Neural progenitor cell (in vitro differentiated cells): Measurements from ENCODE around the gene TLCD5. TPM values are rescaled to one million over a fixed set of nuclear protein-coding genes. Genes with fewer than 3 reads are reported as not detected.

Experiments
- DNase-seq: peaks from one replicate; pipeline ENCODE4 v3.0.0-alpha.2; 2016; ENCODE audit warnings: low spot score
- H2AFZ ChIP-seq: fragments of 200-600 bp; sonication (generic); replicated peaks from 2 replicates; pipeline ENCODE4 v1.6.1; 2016; ENCODE audit warnings: antibody characterized with exemption
- H3F3A ChIP-seq: fragments of 200-600 bp; sonication (generic); 2 replicates; pipeline ENCODE4 v1.6.1; 2016; ENCODE audit warnings: antibody characterized with exemption, low read depth
- H3K27ac ChIP-seq: fragments of 200-600 bp; sonication (generic); 2 replicates; pipeline ENCODE4 v1.5.1; 2016; ENCODE audit warnings: mild to moderate bottlenecking
- H3K27me3 ChIP-seq: fragments of 200-600 bp; sonication (generic); 2 replicates; pipeline ENCODE4 v1.6.1; 2016; ENCODE audit warnings: mild to moderate bottlenecking, moderate library complexity
- H3K36me3 ChIP-seq: fragments of 200-600 bp; sonication (generic); 2 replicates; pipeline ENCODE4 v1.5.1; 2016
- H3K4me1 ChIP-seq: fragments of 200-600 bp; sonication (generic); 2 replicates; pipeline ENCODE4 v1.6.1; 2016; ENCODE audit warnings: mixed run types
- H3K4me2 ChIP-seq: fragments of 200-600 bp; sonication (generic); 2 replicates; pipeline ENCODE4 v1.6.1; 2016
- H3K4me3 ChIP-seq: fragments of 200-600 bp; sonication (generic); 2 replicates; pipeline ENCODE4 v1.5.1; 2016
- H3K79me2 ChIP-seq: fragments of 200-600 bp; sonication (generic); 2 replicates; pipeline ENCODE4 v1.6.1; 2016; ENCODE audit warnings: low read depth
- H3K9ac ChIP-seq: fragments of 200-600 bp; sonication (generic); 2 replicates; pipeline ENCODE4 v1.6.1; 2016
- H3K9me3 ChIP-seq: fragments of 200-600 bp; sonication (generic); 2 replicates; pipeline ENCODE4 v1.5.1; 2016; ENCODE audit warnings: low read depth
- H4K20me1 ChIP-seq: fragments of 200-600 bp; sonication (generic); 2 replicates; pipeline ENCODE4 v1.6.1; 2016; ENCODE audit warnings: low read depth
- H3K27ac Mint-ChIP-seq: 3 replicates; pipeline ENCODE4 v1.8.0; 2021; ENCODE audit warnings: mixed read lengths
- H3K27me3 Mint-ChIP-seq: 2 replicates; pipeline ENCODE4 v1.8.0; 2022; ENCODE audit warnings: low read depth, mild to moderate bottlenecking, inconsistent platforms, moderate library complexity, mixed read lengths; ENCODE audit not compliant: insufficient read depth
- H3K36me3 Mint-ChIP-seq: 3 replicates; pipeline ENCODE4 v1.8.0; 2021; ENCODE audit warnings: mixed read lengths
- H3K4me1 Mint-ChIP-seq: 3 replicates; pipeline ENCODE4 v1.8.0; 2021; ENCODE audit warnings: mixed read lengths
- H3K4me3 Mint-ChIP-seq: 3 replicates; pipeline ENCODE4 v1.8.0; 2021; ENCODE audit warnings: mild to moderate bottlenecking, moderate library complexity, mixed read lengths
- H3K9me3 Mint-ChIP-seq: 3 replicates; pipeline ENCODE4 v1.8.0; 2020; ENCODE audit warnings: mixed read lengths
- CTCF ChIP-seq: fragments of 200-600 bp; sonication (generic); IDR thresholded peaks from 2 replicates; pipeline ENCODE4 v1.5.1; 2017; ENCODE audit warnings: antibody characterized with exemption, mild to moderate bottlenecking
- EZH2 ChIP-seq: fragments of 200-600 bp; sonication (generic); IDR thresholded peaks from 2 replicates; pipeline ENCODE4 v1.6.1; 2017; ENCODE audit warnings: antibody characterized with exemption, mild to moderate bottlenecking, moderate library complexity
- EZH2phosphoT487 ChIP-seq: fragments of 200-600 bp; sonication (generic); IDR thresholded peaks from 2 replicates; pipeline ENCODE4 v1.6.1; 2017; ENCODE audit warnings: antibody characterized with exemption
- total RNA-seq: library from RNA; depleted of rRNA; stranded (reverse); fragments of >200 nt; gene quantifications from 2 replicates; pipeline ENCODE4 v1.2.3, GENCODE V29; 2015; ENCODE audit warnings: low replicate concordance

Gene TLCD5
- total RNA-seq = 25.1 and 32.2 TPM in 2 replicates

- Mint-ChIP-seq H3K27me3 (no peaks in the 10 kb centered on the region), H3K4me1 (peaks cover 23% of the 10 kb centered on the region), H3K9me3 (no peaks in the 10 kb centered on the region), H3K4me3 (peak within 1 kb of the TSS; percentile 91), H3K27ac (peak within 1 kb of the TSS; percentile 87), H3K36me3 (peaks cover 4% of the 10 kb centered on the region)
- Histone ChIP-seq H3K79me2 (peaks cover 24% of the 10 kb centered on the region), H2AFZ (peak within 1 kb of the TSS; percentile 35), H3K36me3 (no peaks in the 10 kb centered on the region), H3K4me3 (peak within 1 kb of the TSS; percentile 86), H4K20me1 (peaks cover 21% of the 10 kb centered on the region), H3K9me3 (no peaks in the 10 kb centered on the region), H3K27me3 (peaks cover 3% of the 10 kb centered on the region), H3K4me2 (peak within 1 kb of the TSS; percentile 92), H3K27ac (no peak within 1 kb of the TSS), H3K4me1 (peaks cover 10% of the 10 kb centered on the region), H3F3A (peaks cover 23% of the 10 kb centered on the region), H3K9ac (peak within 1 kb of the TSS; percentile 52)
- DNase-seq = peak; percentile 94
- no peak for TF ChIP-seq EZH2phosphoT487
- no peak for TF ChIP-seq EZH2
- TF ChIP-seq CTCF = peak; percentile 38
These were observed at the start of gene TLCD5 for GRCh38 chr11:120324932-120325810. Gene TLCD5, plus strand, starts transcription at chr11:120325299. Its CDS starts 2,143 bp downstream, at chr11:120327442.

GRCh38 chr11:120279502-120279901, 45.6 kb upstream of the TLCD5 start:
- no peak overlapping the region for H3K9ac ChIP-seq
- Mint-ChIP-seq H3K4me3 (no peak overlapping the region), H3K27me3 (peaks cover 9% of the 10 kb centered on the region)

GRCh38 chr11:120280600-120281051, 44.5 kb upstream of the TLCD5 start:
- no peaks in the 10 kb centered on the region for H3F3A ChIP-seq
- Mint-ChIP-seq H3K27ac (peak overlapping the region; percentile 33), H3K4me1 (peaks cover 22% of the 10 kb centered on the region), H3K9me3 (no peaks in the 10 kb centered on the region), H3K27me3 (peaks cover 7% of the 10 kb centered on the region), H3K36me3 (no peaks in the 10 kb centered on the region), H3K4me3 (no peak overlapping the region)
- H4K20me1 ChIP-seq = no peaks in the 10 kb centered on the region
- peaks cover 11% of the 10 kb centered on the region for H3K4me1 ChIP-seq
- no peaks in the 10 kb centered on the region for H3K27me3 ChIP-seq
- H3K36me3 ChIP-seq = no peaks in the 10 kb centered on the region
- no peak for DNase-seq
- H3K79me2 ChIP-seq = no peaks in the 10 kb centered on the region
- H3K27ac ChIP-seq = no peak overlapping the region
- TF ChIP-seq EZH2 (no peak), EZH2phosphoT487 (no peak), CTCF (no peak)
- H3K4me2 ChIP-seq = peak overlapping the region; percentile 10
- H3K4me3 ChIP-seq = no peak overlapping the region
- H3K9me3 ChIP-seq = no peaks in the 10 kb centered on the region
- H2AFZ ChIP-seq = peak overlapping the region; percentile 30
- H3K9ac ChIP-seq = no peak overlapping the region

More at GRCh38 chr11:120279502-120279901, 45.6 kb upstream of the TLCD5 start:
- TF ChIP-seq EZH2phosphoT487 = no peak
- no peak for TF ChIP-seq EZH2
- no peak for TF ChIP-seq CTCF
- Histone ChIP-seq H3K9me3 (no peaks in the 10 kb centered on the region), H3K4me2 (no peak overlapping the region), H4K20me1 (no peaks in the 10 kb centered on the region), H3K27me3 (no peaks in the 10 kb centered on the region), H3K4me1 (peaks cover 11% of the 10 kb centered on the region), H3F3A (no peaks in the 10 kb centered on the region), H3K4me3 (no peak overlapping the region), H3K36me3 (no peaks in the 10 kb centered on the region), H3K79me2 (no peaks in the 10 kb centered on the region), H2AFZ (no peak overlapping the region), H3K27ac (no peak overlapping the region)
- Mint-ChIP-seq H3K4me1 (peaks cover 22% of the 10 kb centered on the region), H3K27ac (no peak overlapping the region), H3K36me3 (no peaks in the 10 kb centered on the region), H3K9me3 (no peaks in the 10 kb centered on the region)
- no peak for DNase-seq
